HCT116 (cell line): ENCODE data around the gene GNG7. TPM values are rescaled to one million over a fixed set of nuclear protein-coding genes. Genes with fewer than 3 reads are reported as not detected.
A peak's percentile ranks its signal among the peaks of the same experiment; 100 is the strongest.

Experiments used
- ATAC-seq: fragments of 200-7000 bp; cut with Tn5 transposase; 2 replicates; pipeline ENCODE4 v1.9.1; 2020; ENCODE audit warnings: mild to moderate bottlenecking, moderate library complexity
- BruUV-seq: library from RNA; stranded (reverse); fragments of 400-500 nt; replicated peaks from 2 replicates; lab custom pipeline; 2021; lab: Mats Ljungman, UMichigan
- CTCF ChIA-PET: fragments of 300-600 bp; sonication (Branson Sonifier 250); formaldehyde crosslinking; loops from one replicate; lab custom pipeline; 2021; ENCODE audit warnings: antibody characterized with exemption; lab: Charles Lee
- POLR2A ChIA-PET: fragments of 300-600, 350-600 bp; sonication (Branson Sonifier 250); formaldehyde crosslinking; loops from one replicate; lab custom pipeline; 2021; ENCODE audit warnings: antibody characterized with exemption; lab: Charles Lee
- RAD21 ChIA-PET, 2 experiments: fragments of 300-600 bp; sonication (Branson Sonifier 250); formaldehyde crosslinking; loops; one replicate each; lab custom pipeline; 2023; ENCODE audit warnings: low total read pairs in 2 of 2; ENCODE audit not compliant: uncharacterized antibody in 2 of 2, unreplicated experiment in 2 of 2, low non-redundant PET in 1 of 2; lab: Charles Lee
- DNase-seq: peaks from one replicate; pipeline ENCODE4 v3.0.0-alpha.2; 2010; ENCODE audit warnings: low read depth, low spot score
- H2AFZ ChIP-seq: fragments of 200-600 bp; shearing (Covaris generic), sonication (generic); 2 replicates; pipeline ENCODE4 v1.6.1; 2017; ENCODE audit warnings: low read depth, mixed run types, mixed read lengths, antibody characterized with exemption, low read length; ENCODE audit not compliant: poor library complexity, severe bottlenecking
- H3K27ac ChIP-seq: 2 replicates; pipeline ENCODE4 v1.5.1; 2012; ENCODE audit warnings: low read depth, low read length
- H3K27me3 ChIP-seq: fragments of 200-600 bp; sonication (generic); 2 replicates; pipeline ENCODE4 v1.6.1; 2016; ENCODE audit warnings: mixed run types, low read length, mixed read lengths; ENCODE audit not compliant: insufficient read depth
- H3K36me3 ChIP-seq, 2 experiments: fragments of 200-500 bp in 1 of 2; fragments of 200-600 bp in 1 of 2; sonication (Bioruptor generic) in 1 of 2; sonication (generic) in 1 of 2; 2 replicates each; pipeline versions ENCODE4 v1.5.1 to v1.6.1; 2014 to 2016; ENCODE audit warnings: low read length in 2 of 2, inconsistent platforms in 1 of 2, mixed read lengths in 1 of 2, mixed run types in 1 of 2; ENCODE audit not compliant: insufficient read depth in 2 of 2, control insufficient read depth in 1 of 2
- H3K4me1 ChIP-seq, 2 experiments: fragments of 200-600 bp in 1 of 2; sonication (generic) in 1 of 2; 2 replicates each; pipeline versions ENCODE4 v1.5.1 to v1.6.1; 2012 to 2017; ENCODE audit warnings: low read length in 2 of 2, inconsistent platforms in 1 of 2, mild to moderate bottlenecking in 1 of 2, mixed read lengths in 1 of 2, mixed run types in 1 of 2, moderate library complexity in 1 of 2; ENCODE audit not compliant: insufficient read depth in 2 of 2, control insufficient read depth in 1 of 2
- H3K4me2 ChIP-seq: fragments of 200-600 bp; sonication (generic); 2 replicates; pipeline ENCODE4 v1.6.1; 2017; ENCODE audit warnings: mixed run types, low read length, mixed read lengths
- H3K4me3 ChIP-seq, 2 experiments: fragments of 200-600 bp in 1 of 2; sonication (generic) in 1 of 2; replicated peaks in 1 of 2; 2 replicates each; pipeline ENCODE4 v1.5.1; 2011 to 2016; ENCODE audit warnings: low read length in 2 of 2, control low read depth in 1 of 2, low read depth in 1 of 2, mild to moderate bottlenecking in 1 of 2, mixed read lengths in 1 of 2, mixed run types in 1 of 2
- H3K79me2 ChIP-seq: fragments of 200-600 bp; sonication (generic); 2 replicates; pipeline ENCODE4 v1.6.1; 2017; ENCODE audit warnings: mild to moderate bottlenecking, mixed run types, low read length, moderate library complexity, mixed read lengths; ENCODE audit not compliant: insufficient read depth
- H3K9ac ChIP-seq: fragments of 200-600 bp; sonication (generic); 2 replicates; pipeline ENCODE4 v1.6.1; 2016; ENCODE audit warnings: low read length, mixed read lengths
- H3K9me2 ChIP-seq: fragments of 200-600 bp; sonication (generic), shearing (Covaris generic); 2 replicates; pipeline ENCODE4 v1.6.1; 2017; ENCODE audit warnings: mixed run types, mild to moderate bottlenecking, moderate library complexity; ENCODE audit not compliant: insufficient read depth
- H3K9me3 ChIP-seq, 2 experiments: fragments of 200-500 bp in 1 of 2; fragments of 200-600 bp in 1 of 2; sonication (Bioruptor generic) in 1 of 2; sonication (generic) in 1 of 2; 2 replicates each; pipeline ENCODE4 v1.6.1; 2014 to 2017; ENCODE audit warnings: low read length in 2 of 2, mixed read lengths in 2 of 2, inconsistent platforms in 1 of 2, low read depth in 1 of 2, mild to moderate bottlenecking in 1 of 2, mixed run types in 1 of 2, moderate library complexity in 1 of 2; ENCODE audit not compliant: control insufficient read depth in 1 of 2, insufficient read depth in 1 of 2
- H4K20me1 ChIP-seq: fragments of 200-600 bp; sonication (generic), shearing (Covaris generic); 2 replicates; pipeline ENCODE4 v1.6.1; 2017; ENCODE audit warnings: mixed run types, mild to moderate bottlenecking, moderate library complexity; ENCODE audit not compliant: insufficient read depth
- CTCF ChIP-seq, 3 experiments: fragments of 200-600 bp in 1 of 3; sonication (generic) in 1 of 3; IDR thresholded peaks in 2 of 3; conservative IDR thresholded peaks in 1 of 3; 2 replicates each; pipeline ENCODE4 v1.5.1; 2012 to 2017; ENCODE audit warnings: low read depth in 2 of 3, low read length in 2 of 3, antibody characterized with exemption in 1 of 3, borderline replicate concordance in 1 of 3, control low read depth in 1 of 3, mild to moderate bottlenecking in 1 of 3, mixed read lengths in 1 of 3, mixed run types in 1 of 3, moderate library complexity in 1 of 3; ENCODE audit not compliant: insufficient read depth in 1 of 3
- ELF1 ChIP-seq: IDR thresholded peaks from 2 replicates; pipeline ENCODE4 v1.6.1; 2012; ENCODE audit warnings: low read depth, borderline replicate concordance
- POLR2AphosphoS5 ChIP-seq: IDR thresholded peaks from 2 replicates; pipeline ENCODE4 v1.6.1; 2011; ENCODE audit warnings: mild to moderate bottlenecking, low read depth, low read length, moderate library complexity
- RAD21 ChIP-seq: IDR thresholded peaks from 2 replicates; pipeline ENCODE4 v1.6.1; 2012; ENCODE audit warnings: low read depth, mild to moderate bottlenecking
- intact Hi-C: fragments of 100-400 bp; cut with micrococcal nuclease; formaldehyde crosslinking; loops from 2 replicates; pipeline ENCODE4 v1.10.0; 2022
- total RNA-seq: library from RNA; stranded (reverse); gene quantifications from one replicate; pipeline ENCODE4 v1.2.1, GENCODE V29; 2021; ENCODE audit not compliant: unreplicated experiment

Gene GNG7
- total RNA-seq, 1 experiment from 2014 or later, result 11.3 TPM

- BruUV-seq, result no TSS peak
Measured at GRCh38 chr19:2612619-2613249, 89.8 kb downstream of the GNG7 start.

GRCh38 chr19:2611483-2612464 is 90.7 kb downstream of the GNG7 start:
- Histone ChIP-seq H4K20me1 (no peaks in the 10 kb centered on the region), H3K79me2 (no peaks in the 10 kb centered on the region), H3K9ac (no peak overlapping the region), H3K27ac (no peak overlapping the region), H3K36me3 (no peaks in the 10 kb centered on the region), H3K27me3 (no peaks in the 10 kb centered on the region)
- no peak for DNase-seq
- BruUV-seq, result no TSS peak
- ChIA-PET RAD21 (interaction anchor here (0.7 to 2.0 kb wide), 13 partner anchors 25 to 284 kb away, joined by 3 to 11 read pairs (median 4); partner anchors contain the start of genes GADD45B (in 2 of the 2) and LSM7 (in 1 of the 2)), CTCF (interaction anchor here (0.6 to 3.1 kb wide), 29 partner anchors 8 to 456 kb away, joined by 3 to 23 read pairs (median 5); partner anchors contain the start of genes GADD45B, LMNB2 and TIMM13)
- peak; percentile 4; the same call in 1 of the 2 replicates for ATAC-seq
- TF ChIP-seq RAD21 (peak; percentile 26; the same call in 1 of the 2 replicates), CTCF (IDR thresholded peaks at IDR 0.05 in 2 of 3, conservative IDR thresholded peaks at IDR 0.05 in 1 of 3; ENCODE audit: borderline replicate concordance in 1 of 3, insufficient read depth in 1 of 3, low read depth in 2 of 3, low read length in 2 of 3) (peak in 1 of 3 experiments; percentile 12; a peak in 1 of 6 replicates), ELF1 (no peak)
- TF ChIP-seq, all 23 proteins: peak for 2
- Histone ChIP-seq H2AFZ (no peak overlapping the region), H3K4me3 (peak overlapping the region in 1 of 2 experiments; percentile 51; a peak in 1 of 4 replicates), H3K4me1 (peaks cover 10 to 24% of the 10 kb centered on the region in 2 experiments; a peak in 3 of 4 replicates), H3K9me2 (no peaks in the 10 kb centered on the region), H3K9me3 (no peaks in the 10 kb centered on the region), H3K4me2 (peak overlapping the region; percentile 95)
- POLR2A ChIA-PET, result interaction anchor here (0.6 to 8.0 kb wide), 7 partner anchors 9 to 142 kb away, joined by 3 to 67 read pairs (median 4); partner anchors contain the start of gene GADD45B
- intact Hi-C loops, result loop anchor here (1.0 to 10.0 kb wide), 4 partner anchors 33 to 457 kb away; partner anchors contain the start of gene AP3D1

More at GRCh38 chr19:2612619-2613249, 89.8 kb downstream of the GNG7 start:
- intact Hi-C loops, result loop anchor here (5.0 to 10.0 kb wide), 2 partner anchors 335 to 458 kb away; partner anchors contain the start of gene AP3D1
- Histone ChIP-seq H3K27ac (no peak overlapping the region), H2AFZ (no peak overlapping the region), H3K36me3 (no peaks in the 10 kb centered on the region), H3K4me2 (no peak overlapping the region), H3K4me3 (no peak overlapping the region), H3K9me3 (no peaks in the 10 kb centered on the region), H3K9me2 (no peaks in the 10 kb centered on the region), H4K20me1 (no peaks in the 10 kb centered on the region), H3K27me3 (no peaks in the 10 kb centered on the region), H3K4me1 (peaks cover 14 to 31% of the 10 kb centered on the region in 2 experiments), H3K9ac (no peak overlapping the region), H3K79me2 (no peaks in the 10 kb centered on the region)
- ChIA-PET POLR2A (interaction anchor here (8.0 kb wide), 1 partner anchor 136 kb away, joined by 67 read pairs; the partner anchor contains the start of gene GADD45B), RAD21 (no interaction called here), CTCF (interaction anchor here (0.9 to 3.1 kb wide), 3 partner anchors 15 to 142 kb away, joined by 3 to 23 read pairs (median 8); partner anchors contain the start of gene GADD45B)
- no peak for DNase-seq
- TF ChIP-seq POLR2AphosphoS5, result no peak
- TF ChIP-seq RAD21, result no peak
- ATAC-seq, result no peak
